Measurements from ENCODE around the gene UNC13B.
"Not testable (repeated sequence)": the region's sequence is repeated elsewhere in the genome, so short reads cannot be mapped to it uniquely, and the experiment has no call there.

UNC13B gene

DNA sequence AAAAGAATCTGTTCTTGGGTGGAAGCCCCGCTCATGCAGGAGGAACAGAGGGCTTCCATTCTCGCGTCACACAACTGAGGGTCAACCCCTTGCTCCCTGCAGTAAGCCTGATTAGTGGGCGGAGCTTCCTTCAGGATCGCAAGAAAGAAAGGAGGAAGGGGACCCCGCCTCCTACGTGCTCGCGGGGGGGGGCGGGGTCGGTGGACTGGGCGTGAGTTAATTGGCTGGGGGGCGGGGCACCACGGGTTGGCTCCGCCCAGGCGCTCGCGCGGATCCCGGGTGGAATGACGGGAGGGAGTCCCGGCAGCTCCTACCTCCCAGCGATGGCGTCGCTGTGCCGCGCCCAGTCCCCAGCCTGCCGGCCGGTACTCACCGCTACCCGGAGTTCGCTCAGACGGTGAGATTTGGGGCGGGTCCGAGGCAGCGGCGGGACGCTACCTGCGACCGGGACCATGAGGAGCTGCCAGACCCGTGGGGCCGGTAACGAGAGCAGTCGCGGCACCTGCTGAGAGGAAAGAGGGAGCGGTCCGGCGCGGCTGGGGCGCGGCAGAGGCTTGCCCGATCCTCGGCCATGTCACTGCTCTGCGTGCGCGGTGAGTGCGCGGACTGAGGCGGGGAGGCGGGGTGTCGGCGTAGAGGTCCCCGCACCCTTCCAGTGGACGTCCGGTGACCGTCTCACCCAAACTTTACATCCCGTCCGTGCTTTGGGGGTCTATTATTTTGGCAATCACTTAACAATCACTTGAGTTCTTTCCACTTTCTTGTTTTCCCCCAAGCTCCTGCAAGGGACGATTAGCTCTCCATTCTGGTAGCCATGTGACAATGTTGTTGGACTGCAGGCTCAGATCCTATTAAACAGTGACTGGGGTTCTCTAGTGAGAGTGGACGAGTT, at the start of gene UNC13B:
UNC13B (plus strand) TSS at position 297 of the 892 bp plus-strand sequence; CDS start at position 572, 275 bp downstream.
- peak; percentile 96 for DNase-seq

- DNase-seq: no peak
Measured at GRCh38 chr9:35112257-35113020, 49.4 kb upstream of the UNC13B start.

GRCh38 chr9:35114113-35114839, 47.5 kb upstream of the UNC13B start:
- peak; percentile 73 for DNase-seq

GRCh38 chr9:35114840-35115628, 46.8 kb upstream of the UNC13B start:
- DNase-seq: no peak

DNA sequence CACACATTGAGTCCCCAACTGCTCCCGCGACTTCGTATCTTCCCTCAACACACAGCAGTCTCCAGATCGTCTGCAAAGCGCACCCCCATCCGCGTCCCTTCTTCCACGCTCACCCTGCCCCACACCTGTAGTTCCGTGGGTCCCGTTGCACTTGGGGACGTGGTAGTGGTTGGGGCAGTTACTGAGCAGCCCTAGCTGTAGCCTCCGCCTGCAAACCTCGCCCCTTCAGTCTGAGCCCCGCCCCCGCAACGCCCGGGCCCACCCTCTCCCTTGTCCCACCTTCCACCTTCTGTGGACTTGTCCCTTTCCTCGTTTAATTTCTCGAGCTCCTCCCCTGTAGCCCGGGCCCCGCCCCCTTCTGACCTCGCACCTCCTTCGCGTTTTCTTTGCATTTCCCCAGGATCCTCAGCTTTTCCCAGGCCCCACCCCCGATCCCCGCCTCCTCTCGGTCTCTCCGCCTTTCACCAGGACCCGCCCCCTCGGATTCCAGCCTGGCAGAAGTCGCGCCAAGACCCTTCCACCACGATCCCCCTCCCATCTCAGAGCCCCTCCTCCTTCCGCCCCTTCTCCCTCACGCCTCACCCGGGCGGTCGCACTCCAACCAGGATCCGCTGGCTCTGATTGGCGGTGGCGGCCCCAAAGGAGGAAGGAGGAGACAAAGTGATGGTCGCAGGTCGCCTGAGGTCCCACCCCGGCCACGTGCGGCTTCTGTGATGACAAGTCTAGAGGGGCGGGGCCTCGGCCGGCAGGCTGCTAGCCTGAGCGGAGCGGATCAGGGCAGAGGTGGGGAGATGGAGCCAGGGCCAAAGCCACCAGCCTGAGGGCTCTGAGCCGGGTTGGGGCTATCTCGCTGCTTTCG, 45.9 kb upstream of the UNC13B start, which contains the start of gene ATOSB:
ATOSB (minus strand) TSS at position 183 of the 859 bp plus-strand sequence. CDS start 7,588 bp downstream, outside the sequence.
- DNase-seq: peak; percentile 96

- DNase-seq: no peak
Measured at GRCh38 chr9:35116539-35116897, 45.3 kb upstream of the UNC13B start.

GRCh38 chr9:35116898-35117551, 44.8 kb upstream of the UNC13B start:
- DNase-seq: peak; percentile 93

GRCh38 chr9:35134920-35135319, 26.9 kb upstream of the UNC13B start:
- no peak for DNase-seq

- DNase-seq: no peak
Measured at GRCh38 chr9:35135988-35136387, 25.8 kb upstream of the UNC13B start.

GRCh38 chr9:35136866-35137265, 24.9 kb upstream of the UNC13B start:
- no peak for DNase-seq

- no peak for DNase-seq
Measured at GRCh38 chr9:35140093-35140492, 21.7 kb upstream of the UNC13B start.

GRCh38 chr9:35142037-35142436, 19.8 kb upstream of the UNC13B start:
- no peak for DNase-seq

DNA sequence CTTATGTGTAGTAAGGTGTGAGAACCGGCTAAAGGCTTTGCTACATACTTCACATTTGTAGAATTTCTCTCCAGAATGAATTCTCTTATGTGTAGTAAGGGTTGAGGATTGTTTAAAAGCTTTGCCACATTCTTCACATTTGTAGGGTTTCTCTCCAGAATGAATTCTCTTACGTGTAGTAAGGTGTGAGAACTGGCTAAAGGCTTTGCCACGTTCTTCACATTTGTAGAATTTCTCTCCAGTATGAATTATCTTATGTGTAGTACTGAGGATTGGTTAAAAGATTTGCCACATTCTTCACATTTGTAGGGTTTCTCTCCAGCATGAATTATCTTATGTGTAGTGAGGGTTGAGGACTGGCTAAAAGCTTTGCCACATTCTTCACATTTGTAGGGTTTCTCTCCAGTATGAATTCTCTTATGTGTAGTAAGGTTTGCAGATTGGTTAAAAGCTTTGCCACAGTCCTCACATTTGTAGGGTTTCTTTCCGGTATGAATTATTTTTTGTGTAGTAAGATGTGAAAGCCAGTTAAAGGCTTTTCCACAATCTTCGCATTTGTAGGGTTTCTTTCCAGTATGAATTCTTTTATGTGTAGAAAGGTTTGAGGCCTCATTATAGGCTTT, 13.8 kb upstream of the UNC13B start:
- DNase-seq: not testable (repeated sequence)

DNA sequence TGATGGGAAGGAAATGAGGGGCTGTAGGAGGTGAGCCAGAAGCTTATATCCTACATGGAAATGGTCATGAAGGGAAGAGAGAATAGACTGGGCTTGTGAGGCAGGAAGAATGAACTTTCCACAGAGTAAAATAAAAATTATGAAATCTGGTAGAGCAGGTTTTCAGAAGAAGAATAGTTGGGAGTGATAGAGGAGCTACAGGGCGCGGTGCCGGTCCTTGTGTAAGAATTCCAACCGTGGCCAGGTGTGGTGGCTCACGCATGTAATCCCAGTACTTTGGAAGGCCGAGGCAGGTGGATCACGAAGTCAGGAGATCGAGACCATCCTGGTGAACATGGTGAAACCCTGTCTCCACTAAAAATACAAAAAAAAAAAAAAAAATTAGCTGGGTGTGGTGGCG, 8.9 kb upstream of the UNC13B start:
- no peak for DNase-seq

DNA sequence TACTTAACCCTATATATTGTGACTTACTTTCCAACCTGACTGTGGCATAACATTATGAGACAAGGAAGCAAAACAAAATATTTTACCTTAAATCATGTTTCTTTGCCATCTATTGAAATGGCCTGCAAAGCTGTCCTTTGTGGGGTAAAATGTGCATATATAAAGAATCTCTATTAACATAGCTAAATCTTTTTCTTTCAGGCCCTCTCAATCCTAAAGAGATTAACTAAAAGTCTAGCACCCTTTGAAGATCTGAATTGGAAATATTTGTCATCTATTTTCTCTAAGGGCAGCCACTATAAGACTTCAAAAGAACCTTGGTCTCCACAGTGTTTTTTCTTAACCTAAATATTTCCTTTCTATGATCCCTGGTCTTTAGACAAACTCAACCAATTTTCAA, 5.0 kb upstream of the UNC13B start:
- no peak for DNase-seq

GRCh38 chr9:35157836-35158235, 4.0 kb upstream of the UNC13B start:
- DNase-seq: not testable (repeated sequence)

DNA sequence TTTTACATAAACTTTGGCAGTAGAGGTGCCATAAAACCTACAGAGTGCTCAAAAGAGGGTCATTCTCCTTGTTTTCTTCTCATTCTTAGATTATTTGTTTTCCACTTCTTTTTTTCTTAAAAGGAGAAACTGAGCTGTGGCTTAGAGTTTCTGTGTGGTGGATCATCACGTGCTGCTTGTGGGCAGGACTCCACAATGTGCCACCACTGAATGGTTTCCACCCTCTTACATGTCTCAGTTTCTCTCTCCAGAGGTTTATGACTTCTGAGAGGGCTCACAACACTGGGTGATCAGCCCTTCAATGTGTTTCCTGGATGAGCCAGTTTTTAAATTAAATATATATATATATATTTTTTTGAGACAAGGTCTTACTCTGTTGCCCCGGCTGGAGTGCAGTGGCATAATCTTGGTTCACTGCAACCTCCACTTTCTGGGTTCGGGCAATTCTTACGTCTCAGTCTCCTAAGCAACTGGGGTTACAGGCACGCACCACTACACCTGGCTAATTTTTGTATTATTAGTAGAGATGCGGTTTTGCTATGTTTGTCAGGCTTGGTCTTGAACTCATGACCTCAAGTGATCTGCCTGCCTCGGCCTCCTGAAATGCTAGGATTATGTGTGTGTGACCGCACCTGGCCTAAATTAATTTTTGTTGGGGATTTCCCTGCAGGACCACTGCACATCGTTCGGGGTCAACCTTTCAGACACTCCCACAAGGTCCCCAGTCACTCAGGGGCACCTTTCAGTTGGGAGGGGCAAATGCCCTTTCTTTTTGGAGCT, 3.1 kb upstream of the UNC13B start:
- DNase-seq: no peak

GRCh38 chr9:35162605-35163315, 951 bp downstream of the UNC13B start:
- no peak for DNase-seq

DNA sequence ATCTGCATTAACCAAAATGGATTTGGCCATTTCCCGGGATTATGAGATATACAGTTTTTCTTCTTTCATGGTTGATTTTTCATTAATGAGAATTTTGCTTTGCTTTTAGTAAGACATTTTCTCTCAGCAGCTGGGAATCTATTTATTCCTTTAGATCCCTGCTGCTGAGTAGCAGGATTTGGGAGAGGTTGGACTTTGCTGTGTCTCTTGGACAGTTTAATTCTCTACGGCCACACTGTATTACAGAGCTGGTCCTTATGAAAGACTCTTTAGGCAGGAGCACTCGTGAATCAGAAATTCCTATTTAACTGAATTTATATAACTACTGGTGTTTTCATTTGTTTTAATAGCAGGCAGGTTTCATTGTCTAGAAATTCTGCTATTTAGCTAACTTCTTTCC, 1.6 kb downstream of the UNC13B start:
- no peak for DNase-seq
